ENCODE results near the gene TSGA10.

The TSGA10 gene

DNA sequence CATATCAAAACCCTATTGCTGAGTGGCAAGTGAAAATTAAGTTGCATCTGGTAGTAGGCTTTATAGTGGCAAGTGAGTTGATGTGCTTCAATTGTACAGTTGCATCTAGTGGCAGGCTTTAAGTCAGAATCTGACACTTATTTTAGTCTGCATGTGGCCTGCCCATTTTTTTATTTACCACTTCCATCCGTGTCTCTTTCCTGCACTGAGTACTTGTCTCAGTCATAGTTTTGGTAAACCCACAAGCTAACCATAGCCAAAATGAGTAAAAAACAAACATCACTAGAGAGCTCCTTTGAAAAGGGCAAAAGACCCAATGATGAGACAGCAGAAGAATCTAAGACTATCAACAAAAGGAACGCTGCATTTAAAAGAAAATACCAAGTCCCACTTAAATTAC lies 122.7 kb downstream of the TSGA10 start:
- H3K4me1 ChIP-seq (ENCODE audit: low read depth, poor library complexity, severe bottlenecking) = peaks cover 25% of the 10 kb centered on the region
- H4K20me1 ChIP-seq (ENCODE audit: insufficient read depth) = no peaks in the 10 kb centered on the region
- no peaks in the 10 kb centered on the region for H3K79me2 ChIP-seq (ENCODE audit: insufficient read depth, low read depth)
- H3K4me3 ChIP-seq (IDR thresholded peaks at IDR 0.05; ENCODE audit: insufficient read depth, low read depth, low read length) = no peak overlapping the region
- TF ChIP-seq, protein P1, sequence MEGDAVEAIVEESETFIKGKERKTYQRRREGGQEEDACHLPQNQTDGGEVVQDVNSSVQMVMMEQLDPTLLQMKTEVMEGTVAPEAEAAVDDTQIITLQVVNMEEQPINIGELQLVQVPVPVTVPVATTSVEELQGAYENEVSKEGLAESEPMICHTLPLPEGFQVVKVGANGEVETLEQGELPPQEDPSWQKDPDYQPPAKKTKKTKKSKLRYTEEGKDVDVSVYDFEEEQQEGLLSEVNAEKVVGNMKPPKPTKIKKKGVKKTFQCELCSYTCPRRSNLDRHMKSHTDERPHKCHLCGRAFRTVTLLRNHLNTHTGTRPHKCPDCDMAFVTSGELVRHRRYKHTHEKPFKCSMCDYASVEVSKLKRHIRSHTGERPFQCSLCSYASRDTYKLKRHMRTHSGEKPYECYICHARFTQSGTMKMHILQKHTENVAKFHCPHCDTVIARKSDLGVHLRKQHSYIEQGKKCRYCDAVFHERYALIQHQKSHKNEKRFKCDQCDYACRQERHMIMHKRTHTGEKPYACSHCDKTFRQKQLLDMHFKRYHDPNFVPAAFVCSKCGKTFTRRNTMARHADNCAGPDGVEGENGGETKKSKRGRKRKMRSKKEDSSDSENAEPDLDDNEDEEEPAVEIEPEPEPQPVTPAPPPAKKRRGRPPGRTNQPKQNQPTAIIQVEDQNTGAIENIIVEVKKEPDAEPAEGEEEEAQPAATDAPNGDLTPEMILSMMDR (conservative IDR thresholded peaks at IDR 0.05; ENCODE audit: low read depth, low read length) = no peak
- H3K27me3 ChIP-seq (ENCODE audit: insufficient read depth, low read depth) = peaks cover 40% of the 10 kb centered on the region
- H3K36me3 ChIP-seq (ENCODE audit: insufficient read depth) = no peaks in the 10 kb centered on the region
- H2AFZ ChIP-seq (ENCODE audit: low read depth) = no peak overlapping the region
- no peak overlapping the region for H3K9ac ChIP-seq
- peak overlapping the region; percentile 71 for H3K4me2 ChIP-seq
- no peak overlapping the region for H3K27ac ChIP-seq

DNA sequence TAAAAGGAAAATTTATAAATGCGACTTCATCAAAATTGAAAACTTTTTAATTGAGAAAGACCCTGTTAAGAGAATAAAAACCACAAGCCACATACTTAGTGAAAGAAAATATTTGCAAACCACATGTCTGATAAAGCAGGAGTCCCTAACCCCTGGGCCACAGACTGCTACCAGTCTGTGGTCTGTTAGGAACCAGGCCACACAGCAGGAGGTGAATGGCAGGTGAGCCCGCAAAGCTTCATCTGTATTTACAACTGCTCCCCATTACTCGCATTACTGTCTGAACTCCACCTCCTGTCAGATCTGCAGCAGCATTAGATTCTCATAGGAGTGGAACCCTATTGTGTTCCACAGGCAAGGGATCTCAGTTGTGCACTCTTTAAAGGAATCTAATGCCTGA lies 123.3 kb downstream of the TSGA10 start:
- no peak overlapping the region for H3K9ac ChIP-seq
- H3K4me1 ChIP-seq (ENCODE audit: low read depth, poor library complexity, severe bottlenecking) = peaks cover 25% of the 10 kb centered on the region
- H3K79me2 ChIP-seq (ENCODE audit: insufficient read depth, low read depth) = no peaks in the 10 kb centered on the region
- no peak overlapping the region for H3K27ac ChIP-seq
- no peak overlapping the region for H3K4me3 ChIP-seq (IDR thresholded peaks at IDR 0.05; ENCODE audit: insufficient read depth, low read depth, low read length)
- H3K36me3 ChIP-seq (ENCODE audit: insufficient read depth) = no peaks in the 10 kb centered on the region
- H4K20me1 ChIP-seq (ENCODE audit: insufficient read depth) = no peaks in the 10 kb centered on the region
- H3K27me3 ChIP-seq (ENCODE audit: insufficient read depth, low read depth) = peaks cover 40% of the 10 kb centered on the region
- TF ChIP-seq, protein P1 (conservative IDR thresholded peaks at IDR 0.05; ENCODE audit: low read depth, low read length) = no peak
- H2AFZ ChIP-seq (ENCODE audit: low read depth) = no peak overlapping the region
- H3K4me2 ChIP-seq = peak overlapping the region; percentile 71; the same call in 1 of the 2 replicates

DNA sequence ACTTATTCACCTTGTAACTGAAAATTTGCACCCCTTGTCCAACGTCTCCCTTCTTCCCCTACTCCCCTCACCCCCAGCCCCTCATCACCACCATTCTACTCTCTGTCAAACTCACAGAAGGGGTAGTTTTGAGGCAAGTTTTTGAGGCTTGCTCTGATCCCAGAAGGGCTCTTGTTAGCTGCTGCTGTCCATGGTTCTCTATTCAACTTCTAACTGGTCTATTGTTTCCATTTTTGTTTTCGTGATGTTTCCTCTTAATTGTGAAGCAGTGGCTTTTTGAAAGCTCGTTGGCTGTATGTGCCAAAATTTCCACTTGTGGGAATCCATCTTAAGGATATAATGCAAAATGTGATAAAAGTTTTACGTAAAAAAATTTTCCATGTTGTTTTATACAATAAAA lies 126.2 kb downstream of the TSGA10 start:
- Histone ChIP-seq H2AFZ (ENCODE audit: low read depth) (no peak overlapping the region), H3K27me3 (ENCODE audit: insufficient read depth, low read depth) (peaks cover 27% of the 10 kb centered on the region), H3K4me1 (ENCODE audit: low read depth, poor library complexity, severe bottlenecking) (peaks cover 25% of the 10 kb centered on the region), H3K4me3 (IDR thresholded peaks at IDR 0.05; ENCODE audit: insufficient read depth, low read depth, low read length) (no peak overlapping the region), H3K9ac (no peak overlapping the region), H4K20me1 (ENCODE audit: insufficient read depth) (no peaks in the 10 kb centered on the region), H3K27ac (no peak overlapping the region), H3K36me3 (ENCODE audit: insufficient read depth) (no peaks in the 10 kb centered on the region), H3K79me2 (ENCODE audit: insufficient read depth, low read depth) (no peaks in the 10 kb centered on the region), H3K4me2 (no peak overlapping the region)
- TF ChIP-seq, protein P1 (conservative IDR thresholded peaks at IDR 0.05; ENCODE audit: low read depth, low read length) = no peak

DNA sequence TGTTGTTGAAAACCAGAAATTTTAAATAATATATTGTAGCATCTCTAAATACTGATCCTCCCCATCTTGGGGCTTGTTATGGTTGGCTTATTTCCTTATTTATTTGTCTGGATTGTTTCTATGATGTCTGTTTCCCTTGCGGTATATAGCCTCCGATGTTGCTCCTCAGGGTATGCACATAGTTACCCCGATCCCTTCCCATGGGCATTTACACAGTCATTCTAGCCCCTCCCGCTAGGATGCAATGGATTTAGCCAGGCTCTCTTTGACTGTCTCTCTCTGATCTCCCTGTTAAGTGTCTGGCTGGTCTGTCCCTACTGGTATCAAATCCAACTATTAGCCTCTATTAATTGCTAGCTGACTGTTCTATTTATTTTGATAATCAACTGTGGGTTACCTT lies 126.9 kb downstream of the TSGA10 start:
- TF ChIP-seq, protein P1 (conservative IDR thresholded peaks at IDR 0.05; ENCODE audit: low read depth, low read length) = no peak
- H3K4me1 ChIP-seq (ENCODE audit: low read depth, poor library complexity, severe bottlenecking) = peaks cover 24% of the 10 kb centered on the region
- peaks cover 22% of the 10 kb centered on the region for H3K27me3 ChIP-seq (ENCODE audit: insufficient read depth, low read depth)
- H3K27ac ChIP-seq = no peak overlapping the region
- no peak overlapping the region for H3K4me2 ChIP-seq
- H3K36me3 ChIP-seq (ENCODE audit: insufficient read depth) = no peaks in the 10 kb centered on the region
- no peaks in the 10 kb centered on the region for H3K79me2 ChIP-seq (ENCODE audit: insufficient read depth, low read depth)
- no peak overlapping the region for H3K9ac ChIP-seq
- H2AFZ ChIP-seq (ENCODE audit: low read depth) = no peak overlapping the region
- H4K20me1 ChIP-seq (ENCODE audit: insufficient read depth) = no peaks in the 10 kb centered on the region
- H3K4me3 ChIP-seq (IDR thresholded peaks at IDR 0.05; ENCODE audit: insufficient read depth, low read depth, low read length) = no peak overlapping the region
